SU-DHL-6 (cell line): ENCODE results near the gene ASCC3.
"Not testable (repeated sequence)": the region's sequence is repeated elsewhere in the genome, so short reads cannot be mapped to it uniquely, and the experiment has no call there.

Experiments used
- EZH2phosphoT487 ChIP-seq: fragments of 200-600 bp; sonication (generic), shearing (Covaris generic); conservative IDR thresholded peaks from 2 replicates; pipeline ENCODE4 v1.6.1; 2018; ENCODE audit warnings: mild to moderate bottlenecking, antibody characterized with exemption, low read length, moderate library complexity, mixed read lengths
- TF ChIP-seq, protein P1 (sequence below): fragments of 200-600 bp; sonication (generic); IDR thresholded peaks from one replicate; pipeline ENCODE4 v1.5.1; 2017; ENCODE audit warnings: antibody characterized with exemption, mild to moderate bottlenecking, low read length, moderate library complexity; ENCODE audit not compliant: insufficient read depth, poor library complexity, severe bottlenecking

DNA sequence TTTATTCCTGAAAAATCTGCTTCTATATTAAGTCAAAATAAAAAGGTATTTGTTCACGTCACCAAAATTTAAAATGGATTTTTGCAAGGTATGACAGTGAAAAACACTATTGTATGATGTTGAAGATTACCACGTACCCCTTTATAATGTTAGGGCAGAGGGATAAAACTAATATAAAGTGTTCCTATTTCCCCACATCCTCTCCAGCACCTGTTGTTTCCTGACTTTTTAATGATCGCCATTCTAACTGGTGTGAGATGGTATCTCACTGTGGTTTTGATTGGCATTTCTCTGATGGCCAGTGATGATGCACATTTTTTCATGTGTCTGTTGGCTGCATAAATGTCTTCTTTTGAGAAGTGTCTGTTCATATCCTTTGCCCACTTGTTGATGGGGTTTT is 240.0 kb downstream of the ASCC3 start:
- TF ChIP-seq, protein P1, sequence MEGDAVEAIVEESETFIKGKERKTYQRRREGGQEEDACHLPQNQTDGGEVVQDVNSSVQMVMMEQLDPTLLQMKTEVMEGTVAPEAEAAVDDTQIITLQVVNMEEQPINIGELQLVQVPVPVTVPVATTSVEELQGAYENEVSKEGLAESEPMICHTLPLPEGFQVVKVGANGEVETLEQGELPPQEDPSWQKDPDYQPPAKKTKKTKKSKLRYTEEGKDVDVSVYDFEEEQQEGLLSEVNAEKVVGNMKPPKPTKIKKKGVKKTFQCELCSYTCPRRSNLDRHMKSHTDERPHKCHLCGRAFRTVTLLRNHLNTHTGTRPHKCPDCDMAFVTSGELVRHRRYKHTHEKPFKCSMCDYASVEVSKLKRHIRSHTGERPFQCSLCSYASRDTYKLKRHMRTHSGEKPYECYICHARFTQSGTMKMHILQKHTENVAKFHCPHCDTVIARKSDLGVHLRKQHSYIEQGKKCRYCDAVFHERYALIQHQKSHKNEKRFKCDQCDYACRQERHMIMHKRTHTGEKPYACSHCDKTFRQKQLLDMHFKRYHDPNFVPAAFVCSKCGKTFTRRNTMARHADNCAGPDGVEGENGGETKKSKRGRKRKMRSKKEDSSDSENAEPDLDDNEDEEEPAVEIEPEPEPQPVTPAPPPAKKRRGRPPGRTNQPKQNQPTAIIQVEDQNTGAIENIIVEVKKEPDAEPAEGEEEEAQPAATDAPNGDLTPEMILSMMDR: not testable (repeated sequence)
- TF ChIP-seq EZH2phosphoT487: not testable (repeated sequence)
